ENCODE results near the gene NEURL1B. TPM values are rescaled to one million over a fixed set of nuclear protein-coding genes. Genes with fewer than 3 reads are reported as not detected.
A peak's percentile ranks its signal among the peaks of the same experiment; 100 is the strongest.
"Not testable (repeated sequence)": the region's sequence is repeated elsewhere in the genome, so short reads cannot be mapped to it uniquely, and the experiment has no call there.

NEURL1B gene
- total and polyA plus RNA-seq, 11 donors = 11.8 to 47.1 (median 25.8) TPM

DNA sequence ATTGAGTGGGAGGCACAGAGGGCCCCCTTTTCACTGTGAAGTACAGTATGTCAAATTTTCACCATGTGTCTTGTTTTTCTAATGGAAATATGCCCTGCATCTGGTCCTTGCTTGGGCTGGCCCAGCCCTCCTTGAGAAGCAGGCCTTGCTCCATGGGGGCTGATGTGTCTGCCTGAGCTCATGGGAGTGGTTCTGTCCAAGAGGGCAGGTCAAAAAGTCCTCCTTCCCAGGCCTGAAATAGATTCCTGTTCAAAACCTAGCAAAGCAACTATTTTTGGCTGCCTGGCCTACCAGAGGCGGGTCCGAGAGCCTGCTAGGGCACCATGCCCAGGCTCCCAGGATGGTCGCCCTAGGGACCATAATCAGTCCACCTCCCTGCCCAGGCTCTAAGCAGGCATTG, 40.5 kb upstream of the NEURL1B start:
- Histone ChIP-seq H3K4me3 (no peak overlapping the region), H3K4me1 (peaks cover 0 to 64% (median 37%) of the 10 kb centered on the region in 12 donors), H3K36me3 (no peaks in the 10 kb centered on the region), H3K27me3 (no peaks in the 10 kb centered on the region), H3K9me3 (peaks cover 0 to 2% (median 0%) of the 10 kb centered on the region in 12 donors), H3K27ac (peak overlapping the region in 10 of 12 donors; percentile 9 to 94 (median 72))
- DNase-seq (peak in 3 of 5 donors; percentile 58 to 72 (median 64)), ATAC-seq (peak in 3 of 4 donors; percentile 43 to 52 (median 44))
- no peak for TF ChIP-seq POLR2A (IDR thresholded peaks at IDR 0.05)
- TF ChIP-seq, protein P1, sequence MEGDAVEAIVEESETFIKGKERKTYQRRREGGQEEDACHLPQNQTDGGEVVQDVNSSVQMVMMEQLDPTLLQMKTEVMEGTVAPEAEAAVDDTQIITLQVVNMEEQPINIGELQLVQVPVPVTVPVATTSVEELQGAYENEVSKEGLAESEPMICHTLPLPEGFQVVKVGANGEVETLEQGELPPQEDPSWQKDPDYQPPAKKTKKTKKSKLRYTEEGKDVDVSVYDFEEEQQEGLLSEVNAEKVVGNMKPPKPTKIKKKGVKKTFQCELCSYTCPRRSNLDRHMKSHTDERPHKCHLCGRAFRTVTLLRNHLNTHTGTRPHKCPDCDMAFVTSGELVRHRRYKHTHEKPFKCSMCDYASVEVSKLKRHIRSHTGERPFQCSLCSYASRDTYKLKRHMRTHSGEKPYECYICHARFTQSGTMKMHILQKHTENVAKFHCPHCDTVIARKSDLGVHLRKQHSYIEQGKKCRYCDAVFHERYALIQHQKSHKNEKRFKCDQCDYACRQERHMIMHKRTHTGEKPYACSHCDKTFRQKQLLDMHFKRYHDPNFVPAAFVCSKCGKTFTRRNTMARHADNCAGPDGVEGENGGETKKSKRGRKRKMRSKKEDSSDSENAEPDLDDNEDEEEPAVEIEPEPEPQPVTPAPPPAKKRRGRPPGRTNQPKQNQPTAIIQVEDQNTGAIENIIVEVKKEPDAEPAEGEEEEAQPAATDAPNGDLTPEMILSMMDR (IDR thresholded peaks at IDR 0.05) = no peak
- intact Hi-C loops (cut with DNase I) = loop anchor here in 5 of 10 donors (5.0 to 10.0 kb wide), 4 partner anchors 42 to 97 kb away; partner anchors contain the start of gene NEURL1B (in 3 of the 5)
- 18 to 57% (median 30%) methylated on average over 3 of the region's 3 CpGs; no CpG with 5 or more reads in 1 of the 4 donors for WGBS, 4 donors

DNA sequence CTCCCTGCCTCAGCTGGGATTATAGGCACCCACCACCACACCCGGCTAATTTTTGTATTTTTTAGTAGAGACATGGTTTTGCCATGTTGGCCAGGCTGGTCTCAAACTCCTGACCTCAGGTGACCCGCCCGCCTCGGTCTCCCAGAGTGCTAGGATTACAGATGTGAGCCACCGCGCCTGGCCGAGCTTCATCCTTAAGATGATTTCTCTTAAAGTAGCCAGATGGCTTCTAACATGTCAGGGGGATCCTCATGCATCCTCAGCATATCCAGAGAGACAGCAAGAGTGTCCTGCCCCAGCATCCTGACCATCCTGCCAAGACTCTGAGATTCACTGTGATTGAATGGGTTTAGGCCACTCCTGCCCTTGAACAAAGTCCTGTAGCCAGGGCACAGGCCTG, 39.5 kb upstream of the NEURL1B start:
- DNase-seq, H3K9me3 ChIP-seq, H3K27me3 ChIP-seq, H3K36me3 ChIP-seq, H3K4me3 ChIP-seq, ATAC-seq: not testable (repeated sequence)
- intact Hi-C loops (cut with DNase I) = loop anchor here in 5 of 10 donors (5.0 to 10.0 kb wide), 4 partner anchors 41 to 96 kb away; partner anchors contain the start of gene NEURL1B (in 3 of the 5)
- peak overlapping the region in 11 of 12 donors; percentile 10 to 94 (median 83) for H3K27ac ChIP-seq
- H3K4me1 ChIP-seq = peaks cover 0 to 64% (median 37%) of the 10 kb centered on the region in 12 donors
- WGBS, 4 donors = 79 to 95% (median 88%) methylated on average over 7 of the region's 7 CpGs

DNA sequence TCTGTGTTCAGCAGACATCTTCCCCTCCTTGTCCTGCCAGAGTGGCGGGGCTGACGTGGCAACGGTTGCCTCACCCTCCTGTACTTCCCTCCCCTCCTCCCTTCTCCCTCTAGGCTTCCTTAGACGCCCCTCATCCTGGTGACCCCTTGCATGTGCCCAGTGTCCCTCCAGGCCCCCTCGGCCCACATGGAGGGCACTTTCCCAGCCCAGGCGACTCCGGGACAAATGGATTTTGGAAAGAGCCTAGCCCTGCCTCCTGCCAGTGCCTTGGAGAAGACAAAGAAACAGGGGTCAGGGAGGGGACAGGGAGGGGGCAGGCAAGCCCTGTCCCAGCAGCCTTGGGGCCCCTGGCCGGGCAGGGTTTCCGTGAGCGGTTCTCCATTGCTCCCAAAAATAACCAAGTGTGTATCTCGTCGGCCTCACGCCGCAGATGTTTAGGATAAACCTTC, 38.3 kb upstream of the NEURL1B start:
- H3K27ac ChIP-seq = peak overlapping the region; percentile 76 to 94 (median 83)
- no peaks in the 10 kb centered on the region for H3K27me3 ChIP-seq
- peak in 3 of 4 donors; percentile 25 to 52 (median 33) for ATAC-seq
- peaks cover 0 to 73% (median 38%) of the 10 kb centered on the region in 12 donors for H3K4me1 ChIP-seq
- peak in 1 of 5 donors; percentile 51 for DNase-seq
- intact Hi-C loops (cut with DNase I) = loop anchor here in 5 of 10 donors (5.0 to 10.0 kb wide), 4 partner anchors 39 to 94 kb away; partner anchors contain the start of gene NEURL1B (in 3 of the 5)
- WGBS, 4 donors = 42 to 53% (median 49%) methylated on average over 14 of the region's 14 CpGs
- TF ChIP-seq, protein P1 (IDR thresholded peaks at IDR 0.05) = no peak
- TF ChIP-seq POLR2A (IDR thresholded peaks at IDR 0.05) = no peak
- no peaks in the 10 kb centered on the region for H3K36me3 ChIP-seq
- H3K4me3 ChIP-seq = peak overlapping the region in 5 of 12 donors; percentile 14 to 29 (median 17)
- H3K9me3 ChIP-seq = peaks cover 0 to 14% (median 3%) of the 10 kb centered on the region in 12 donors

DNA sequence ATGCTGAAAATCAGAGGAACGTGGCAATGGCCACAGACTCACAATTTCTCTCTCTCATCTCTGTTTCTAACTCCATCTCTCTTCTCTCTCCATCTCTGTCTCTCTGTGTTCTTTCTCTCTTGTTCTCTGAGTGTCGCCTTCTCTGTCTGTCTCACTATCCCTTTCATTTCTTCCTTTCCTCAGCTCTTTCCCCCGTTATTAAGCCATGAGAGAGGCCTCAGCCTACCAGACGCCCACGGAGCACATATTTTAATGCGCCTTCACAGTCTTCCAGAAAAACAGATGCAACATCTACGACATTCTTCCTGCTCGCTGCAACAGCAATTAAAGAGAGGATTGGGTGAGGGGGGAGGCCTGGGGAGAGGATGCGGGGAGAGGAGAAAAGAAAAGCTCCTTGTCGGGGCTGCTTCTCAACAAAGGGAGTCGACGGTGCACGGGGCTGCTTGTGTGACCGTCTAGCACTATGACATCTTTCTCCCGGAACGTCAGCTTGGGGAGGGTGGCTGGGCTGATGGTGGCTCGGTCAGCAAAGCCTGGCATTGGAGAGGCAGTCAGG, 37.7 kb upstream of the NEURL1B start:
- H3K4me3 ChIP-seq = peak overlapping the region in 5 of 12 donors; percentile 14 to 29 (median 17)
- H3K27me3 ChIP-seq = no peaks in the 10 kb centered on the region
- intact Hi-C loops (cut with DNase I) = loop anchor here in 5 of 10 donors (5.0 to 10.0 kb wide), 4 partner anchors 39 to 94 kb away; partner anchors contain the start of gene NEURL1B (in 3 of the 5)

DNA sequence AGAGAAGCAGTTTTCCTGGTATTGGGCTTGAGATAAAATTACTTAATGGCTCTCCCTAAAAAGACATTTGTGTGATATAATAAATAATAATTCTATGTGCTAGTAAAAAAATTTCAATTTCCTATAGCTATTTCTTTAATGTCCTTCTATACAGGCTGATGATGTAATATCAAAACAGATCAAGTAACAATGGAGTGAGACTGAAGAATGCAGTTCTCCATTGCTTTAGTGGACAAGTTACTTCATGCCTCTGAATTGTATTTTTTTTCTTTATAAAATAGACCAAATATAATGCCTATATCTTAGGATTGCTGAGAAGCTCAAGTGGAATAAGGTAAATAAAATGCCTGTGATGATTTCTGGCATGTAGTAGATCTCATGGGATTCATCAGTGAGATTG, 35.6 kb upstream of the NEURL1B start:
- peaks cover 0 to 14% (median 3%) of the 10 kb centered on the region in 12 donors for H3K9me3 ChIP-seq
- peak overlapping the region; percentile 24 to 86 (median 67) for H3K27ac ChIP-seq
- H3K27me3 ChIP-seq = no peaks in the 10 kb centered on the region
- H3K4me1 ChIP-seq = peaks cover 0 to 56% (median 30%) of the 10 kb centered on the region in 12 donors
- DNase-seq = no peak
- ATAC-seq = no peak
- intact Hi-C loops (cut with DNase I) = loop anchor here in 1 of 10 donors (10.0 kb wide), 1 partner anchor 89 kb away; no protein-coding TSS in a partner anchor
- TF ChIP-seq, protein P1 (IDR thresholded peaks at IDR 0.05) = no peak
- no peak for TF ChIP-seq POLR2A (IDR thresholded peaks at IDR 0.05)
- no peaks in the 10 kb centered on the region for H3K36me3 ChIP-seq
- H3K4me3 ChIP-seq = no peak overlapping the region

More for the DNA sequence above, 37.7 kb upstream of the NEURL1B start:
- DNase-seq (peak in 3 of 5 donors; percentile 59 to 68 (median 68)), ATAC-seq (peak in 3 of 4 donors; percentile 17 to 68 (median 55))
- 40 to 54% (median 47%) methylated on average over 17 of the region's 17 CpGs for WGBS, 4 donors
- Histone ChIP-seq H3K27ac (peak overlapping the region; percentile 76 to 94 (median 83)), H3K4me1 (peaks cover 0 to 69% (median 37%) of the 10 kb centered on the region in 12 donors), H3K36me3 (no peaks in the 10 kb centered on the region), H3K9me3 (peaks cover 0 to 14% (median 3%) of the 10 kb centered on the region in 12 donors)
- no peak for TF ChIP-seq POLR2A (IDR thresholded peaks at IDR 0.05)

Data from heart left ventricle (tissue), 16 donors.